ENCODE results near the gene SS18L1.

- TF ChIP-seq CTCF (conservative IDR thresholded peaks at IDR 0.05), result no peak
- no peak for TF ChIP-seq ZFX (IDR thresholded peaks at IDR 0.05)
These were observed 46.9 kb upstream of the SS18L1 start for GRCh38 chr20:62096421-62097380.

Measured in C4-2B (cell line).